ENCODE measurements around the gene AVEN.

- no peak for TF ChIP-seq CTCF (IDR thresholded peaks at IDR 0.05 in 8 of 11, conservative IDR thresholded peaks at IDR 0.05 in 3 of 11)
- TF ChIP-seq POLR2A (IDR thresholded peaks at IDR 0.05): no peak
- TF ChIP-seq POLR2AphosphoS5 (IDR thresholded peaks at IDR 0.05): no peak
These were observed 53.7 kb downstream of the AVEN start for GRCh38 chr15:33985287-33985686.

Measured in spleen (tissue), 7 donors.